Transverse colon (tissue), 4 donors: Measurements from ENCODE around the gene EML6.

Experiments
- CTCF ChIP-seq, 5 experiments: fragments of 200-600 bp in 3 of 5; fragments of 450-650 bp in 2 of 5; sonication (generic) in 3 of 5; IDR thresholded peaks; 1 replicate in 2 of 5; 2 replicates in 3 of 5; pipeline ENCODE4 v1.5.1; 2016 to 2017; ENCODE audit warnings: antibody characterized with exemption in 5 of 5, inconsistent platforms in 3 of 5, mild to moderate bottlenecking in 2 of 5, moderate library complexity in 1 of 5
- EP300 ChIP-seq: sonication (generic); formaldehyde crosslinking; IDR thresholded peaks from one replicate; pipeline ENCODE4 v1.6.1; 2017; ENCODE audit warnings: antibody characterized with exemption, low read depth
- POLR2A ChIP-seq: fragments of 450-650 bp; IDR thresholded peaks from one replicate; pipeline ENCODE4 v1.6.1; 2016; ENCODE audit warnings: antibody characterized with exemption, mild to moderate bottlenecking, moderate library complexity
- POLR2AphosphoS5 ChIP-seq, 3 donors: sonication (generic); formaldehyde crosslinking; IDR thresholded peaks; one replicate each; pipeline ENCODE4 v1.6.1; 2016; ENCODE audit warnings: antibody characterized with exemption in 3 of 3

GRCh38 chr2:54820558-54820957, 97.1 kb downstream of the EML6 start:
- TF ChIP-seq POLR2A (no peak), CTCF (IDR thresholded peaks at IDR 0.05) (no peak), POLR2AphosphoS5 (IDR thresholded peaks at IDR 0.05) (no peak), EP300 (no peak)
